AG04450 (cell line): Measurements from ENCODE around the gene SLC26A8. TPM values are rescaled to one million over a fixed set of nuclear protein-coding genes. Genes with fewer than 3 reads are reported as not detected.
"Not testable (repeated sequence)": the region's sequence is repeated elsewhere in the genome, so short reads cannot be mapped to it uniquely, and the experiment has no call there.

Source experiments
- CTCF ChIA-PET: fragments of 300-600, 350-600 bp; formaldehyde crosslinking; extraction: SDS; loops from one replicate; lab custom pipeline; 2022; ENCODE audit warnings: antibody characterized with exemption, inconsistent platforms; lab: Charles Lee
- POLR2A ChIA-PET: fragments of 350-600 bp; formaldehyde crosslinking; extraction: SDS; loops from one replicate; lab custom pipeline; 2021; ENCODE audit warnings: antibody characterized with exemption, inconsistent platforms; lab: Yijun Ruan, JAX
- DNase-seq: peaks from one replicate; pipeline ENCODE4 v3.0.0-alpha.2; 2011; ENCODE audit warnings: low read depth, low spot score
- H3K27ac ChIP-seq: one replicate; pipeline ENCODE4 v1.5.1; 2012; ENCODE audit warnings: low read depth, low read length, control low read depth
- H3K27me3 ChIP-seq: one replicate; pipeline ENCODE4 v1.6.0; 2012; ENCODE audit warnings: low read length; ENCODE audit not compliant: control insufficient read depth, insufficient read depth
- H3K4me3 ChIP-seq: 2 replicates; pipeline ENCODE4 v1.5.1; 2011; ENCODE audit warnings: mild to moderate bottlenecking, low read depth, low read length, control low read depth
- H3K9me3 ChIP-seq: 2 replicates; pipeline ENCODE4 v1.5.1; 2012; ENCODE audit warnings: low read length; ENCODE audit not compliant: control insufficient read depth, insufficient read depth
- polyA plus RNA-seq: library from polyadenylated mRNA; depleted of rRNA; stranded (reverse); fragments of >200 nt; gene quantifications from 2 replicates; pipeline ENCODE4 v1.2.3, GENCODE V29; 2011
- TF ChIP-seq, protein P1 (sequence below): IDR thresholded peaks from 2 replicates; pipeline ENCODE4 v1.5.1; 2011; ENCODE audit warnings: low read depth, low read length, control low read depth, inconsistent platforms

Gene SLC26A8
- polyA plus RNA-seq, 1 experiment: not detected

DNA sequence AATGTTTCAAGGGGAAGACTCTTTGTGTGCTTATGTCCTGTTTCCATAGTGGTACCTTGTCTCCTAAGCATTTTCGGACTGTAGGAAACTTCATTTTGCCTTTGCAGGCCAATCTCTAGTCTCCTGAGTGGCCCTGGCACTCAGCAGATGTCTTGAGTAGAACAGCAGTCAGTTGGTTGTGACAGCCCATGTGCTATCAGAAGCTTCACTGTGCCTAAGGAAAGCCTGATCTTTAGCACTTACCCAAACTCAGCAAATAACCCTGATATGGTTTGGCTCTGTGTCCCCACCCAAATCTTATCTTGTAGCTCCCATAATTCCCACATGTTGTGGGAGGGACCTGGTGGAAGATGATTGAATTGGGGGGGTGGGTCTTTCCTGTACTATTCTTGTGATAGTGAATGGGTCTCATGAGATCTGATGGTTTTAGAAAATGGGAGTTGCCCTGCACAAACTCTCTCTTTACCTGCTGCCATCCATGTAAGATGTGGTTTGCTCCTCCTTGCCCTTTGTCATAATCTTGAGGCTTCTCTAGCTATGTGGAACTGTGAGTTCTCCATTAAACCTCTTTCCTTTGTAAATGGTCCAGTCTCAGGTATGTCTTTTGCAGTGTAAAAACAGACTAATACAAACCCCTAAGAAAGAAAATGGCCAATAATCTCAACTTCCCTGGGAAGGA, 87.6 kb downstream of the SLC26A8 start:
- no peak overlapping the region for H3K27ac ChIP-seq
- H3K4me3 ChIP-seq: no peak overlapping the region
- H3K27me3 ChIP-seq: peaks cover 3% of the 10 kb centered on the region
- H3K9me3 ChIP-seq: no peaks in the 10 kb centered on the region
- POLR2A ChIA-PET: interaction anchor here (0.6 kb wide), 1 partner anchor 13 kb away, joined by 8 read pairs; no protein-coding TSS in a partner anchor
- TF ChIP-seq, protein P1, sequence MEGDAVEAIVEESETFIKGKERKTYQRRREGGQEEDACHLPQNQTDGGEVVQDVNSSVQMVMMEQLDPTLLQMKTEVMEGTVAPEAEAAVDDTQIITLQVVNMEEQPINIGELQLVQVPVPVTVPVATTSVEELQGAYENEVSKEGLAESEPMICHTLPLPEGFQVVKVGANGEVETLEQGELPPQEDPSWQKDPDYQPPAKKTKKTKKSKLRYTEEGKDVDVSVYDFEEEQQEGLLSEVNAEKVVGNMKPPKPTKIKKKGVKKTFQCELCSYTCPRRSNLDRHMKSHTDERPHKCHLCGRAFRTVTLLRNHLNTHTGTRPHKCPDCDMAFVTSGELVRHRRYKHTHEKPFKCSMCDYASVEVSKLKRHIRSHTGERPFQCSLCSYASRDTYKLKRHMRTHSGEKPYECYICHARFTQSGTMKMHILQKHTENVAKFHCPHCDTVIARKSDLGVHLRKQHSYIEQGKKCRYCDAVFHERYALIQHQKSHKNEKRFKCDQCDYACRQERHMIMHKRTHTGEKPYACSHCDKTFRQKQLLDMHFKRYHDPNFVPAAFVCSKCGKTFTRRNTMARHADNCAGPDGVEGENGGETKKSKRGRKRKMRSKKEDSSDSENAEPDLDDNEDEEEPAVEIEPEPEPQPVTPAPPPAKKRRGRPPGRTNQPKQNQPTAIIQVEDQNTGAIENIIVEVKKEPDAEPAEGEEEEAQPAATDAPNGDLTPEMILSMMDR: no peak
- DNase-seq: no peak
- CTCF ChIA-PET: interaction anchor here (0.6 to 1.4 kb wide), 4 partner anchors 11 to 404 kb away, joined by 3 to 4 read pairs (median 3); no protein-coding TSS in a partner anchor

DNA sequence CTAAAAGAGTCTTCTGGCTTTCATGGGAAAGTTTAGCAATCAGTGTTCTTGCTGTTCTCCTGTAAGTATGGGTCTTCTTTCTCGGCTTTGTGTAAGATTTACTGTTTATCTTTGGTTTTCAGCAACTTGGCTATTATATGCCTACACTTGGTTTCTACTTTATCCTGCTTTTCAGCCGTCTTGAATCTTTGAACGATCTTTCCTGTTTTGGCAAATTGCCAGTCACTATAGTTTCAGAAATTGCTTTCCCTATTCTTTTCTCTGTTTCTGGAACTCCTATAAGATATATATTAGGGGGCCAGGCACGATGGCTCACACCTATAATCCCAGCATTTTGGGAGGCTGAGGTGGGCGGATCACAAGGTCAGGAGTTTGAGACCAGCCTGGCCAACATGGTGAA, 89.0 kb downstream of the SLC26A8 start:
- CTCF ChIA-PET: no interaction called here
- H3K9me3 ChIP-seq: no peaks in the 10 kb centered on the region; the same call in 1 of the 2 replicates
- peaks cover 3% of the 10 kb centered on the region for H3K27me3 ChIP-seq
- H3K4me3 ChIP-seq: no peak overlapping the region
- TF ChIP-seq, protein P1: no peak
- no peak for DNase-seq
- POLR2A ChIA-PET: no interaction called here
- no peak overlapping the region for H3K27ac ChIP-seq

DNA sequence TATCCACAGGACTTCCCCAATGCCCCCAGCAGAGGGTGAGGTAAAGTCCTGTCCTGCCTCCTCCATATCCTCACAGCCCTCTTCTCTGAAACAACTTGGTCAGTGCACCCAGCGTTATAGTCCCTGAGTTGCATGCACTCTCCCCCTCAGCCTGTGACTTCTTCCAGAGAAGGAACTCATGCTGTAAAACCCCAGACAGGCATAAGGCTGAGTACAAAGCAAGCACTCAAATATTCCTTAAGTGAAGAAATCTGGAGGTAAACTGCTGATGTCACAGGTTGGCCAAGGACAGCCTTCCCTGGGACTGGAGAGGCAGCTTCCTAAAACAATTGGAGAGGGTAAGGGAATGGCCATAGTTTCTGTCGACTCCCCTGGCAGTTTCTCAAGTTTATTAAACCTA, 90.6 kb downstream of the SLC26A8 start:
- Histone ChIP-seq H3K27ac (no peak overlapping the region), H3K4me3 (no peak overlapping the region), H3K27me3 (no peaks in the 10 kb centered on the region), H3K9me3 (no peaks in the 10 kb centered on the region; the same call in 1 of the 2 replicates)
- DNase-seq: no peak
- TF ChIP-seq, protein P1: no peak
- POLR2A ChIA-PET: no interaction called here
- CTCF ChIA-PET: interaction anchor here (0.7 kb wide), 1 partner anchor 21 kb away, joined by 5 read pairs; no protein-coding TSS in a partner anchor

DNA sequence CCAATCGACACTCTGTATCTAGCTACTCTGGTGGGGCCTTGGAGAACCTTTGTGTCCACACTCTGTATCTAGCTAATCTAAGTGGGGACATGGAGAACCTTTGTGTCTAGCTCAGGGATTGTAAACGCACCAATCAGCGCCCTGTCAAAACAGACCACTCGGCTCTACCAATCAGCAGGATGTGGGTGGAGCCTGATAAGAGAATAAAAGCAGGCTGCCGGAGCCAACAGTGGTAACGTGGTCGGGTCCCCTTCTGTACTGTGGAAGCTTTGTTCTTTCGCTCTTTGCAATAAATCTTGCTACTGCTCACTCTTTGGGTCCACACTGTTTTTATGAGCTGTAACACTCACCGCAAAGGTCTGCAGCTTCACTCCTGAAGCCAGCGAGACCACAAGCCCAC, 92.6 kb downstream of the SLC26A8 start:
- CTCF ChIA-PET, H3K9me3 ChIP-seq, POLR2A ChIA-PET, H3K27ac ChIP-seq, DNase-seq, H3K4me3 ChIP-seq, H3K27me3 ChIP-seq: not testable (repeated sequence)

DNA sequence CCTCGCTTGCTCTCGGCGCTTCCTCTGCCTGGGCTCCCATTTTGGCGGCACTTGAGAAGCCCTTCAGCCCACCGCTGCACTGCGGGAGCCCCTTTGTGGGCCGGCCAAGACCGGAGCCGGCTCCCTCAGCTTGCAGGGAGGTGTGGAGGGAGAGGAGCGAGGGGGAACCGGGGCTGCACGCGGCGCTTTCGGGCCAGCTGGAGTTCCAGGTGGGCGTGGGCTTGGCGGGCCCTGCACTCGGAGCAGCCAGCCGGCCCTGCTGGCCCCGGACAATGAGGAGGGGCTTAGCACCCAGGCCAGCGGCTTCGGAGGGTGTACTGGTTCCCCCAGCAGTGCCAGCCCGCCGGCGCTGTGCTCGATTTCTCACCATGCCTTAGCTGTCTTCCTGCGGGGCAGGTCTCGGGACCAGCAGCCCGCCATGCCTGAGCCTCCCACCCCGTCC, 93.3 kb downstream of the SLC26A8 start:
- no peaks in the 10 kb centered on the region; the same call in 1 of the 2 replicates for H3K9me3 ChIP-seq
- no peak overlapping the region for H3K27ac ChIP-seq
- CTCF ChIA-PET: interaction anchor here (0.6 kb wide), 1 partner anchor 165 kb away, joined by 6 read pairs; no protein-coding TSS in a partner anchor
- H3K4me3 ChIP-seq: no peak overlapping the region
- no peaks in the 10 kb centered on the region for H3K27me3 ChIP-seq
- POLR2A ChIA-PET: no interaction called here
- TF ChIP-seq, protein P1: no peak
- DNase-seq: no peak
